ENCODE results near the gene NT5C. TPM values are rescaled to one million over a fixed set of nuclear protein-coding genes. Genes with fewer than 3 reads are reported as not detected.

Gene NT5C
- total RNA-seq, 1 donor from 2014 or later: 13.5 TPM

DNA sequence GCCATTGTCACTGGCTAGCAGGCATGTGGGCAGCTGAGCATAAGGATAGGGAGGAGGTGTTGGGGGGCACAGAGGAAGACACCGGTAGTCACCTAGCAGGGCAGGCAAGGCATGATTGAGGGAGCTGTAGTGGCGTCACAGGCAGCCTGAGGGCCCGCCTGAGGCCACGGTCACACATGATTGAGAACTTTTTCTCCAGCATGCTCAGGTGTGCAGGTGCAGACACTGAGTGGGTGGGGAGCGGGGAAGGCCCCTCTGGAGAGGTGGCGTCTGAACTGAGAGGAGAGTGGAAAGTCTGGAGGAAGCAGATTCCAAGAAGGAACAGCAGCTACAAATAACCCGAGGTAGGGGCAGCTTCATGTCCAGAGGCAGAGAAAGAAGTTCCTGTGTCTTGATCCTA is 32.7 kb downstream of the NT5C start:
- Mint-ChIP-seq H3K4me3 (ENCODE audit: unreplicated experiment) (peak overlapping the region; percentile 26), H3K27me3 (ENCODE audit: unreplicated experiment) (peaks cover 9% of the 10 kb centered on the region), H3K27ac (ENCODE audit: unreplicated experiment) (peak overlapping the region; percentile 62), H3K4me1 (ENCODE audit: unreplicated experiment) (peaks cover 30% of the 10 kb centered on the region), H3K9me3 (ENCODE audit: unreplicated experiment) (no peaks in the 10 kb centered on the region), H3K36me3 (ENCODE audit: low read depth, unreplicated experiment) (peaks cover 11% of the 10 kb centered on the region)
- TF ChIP-seq, protein P1, sequence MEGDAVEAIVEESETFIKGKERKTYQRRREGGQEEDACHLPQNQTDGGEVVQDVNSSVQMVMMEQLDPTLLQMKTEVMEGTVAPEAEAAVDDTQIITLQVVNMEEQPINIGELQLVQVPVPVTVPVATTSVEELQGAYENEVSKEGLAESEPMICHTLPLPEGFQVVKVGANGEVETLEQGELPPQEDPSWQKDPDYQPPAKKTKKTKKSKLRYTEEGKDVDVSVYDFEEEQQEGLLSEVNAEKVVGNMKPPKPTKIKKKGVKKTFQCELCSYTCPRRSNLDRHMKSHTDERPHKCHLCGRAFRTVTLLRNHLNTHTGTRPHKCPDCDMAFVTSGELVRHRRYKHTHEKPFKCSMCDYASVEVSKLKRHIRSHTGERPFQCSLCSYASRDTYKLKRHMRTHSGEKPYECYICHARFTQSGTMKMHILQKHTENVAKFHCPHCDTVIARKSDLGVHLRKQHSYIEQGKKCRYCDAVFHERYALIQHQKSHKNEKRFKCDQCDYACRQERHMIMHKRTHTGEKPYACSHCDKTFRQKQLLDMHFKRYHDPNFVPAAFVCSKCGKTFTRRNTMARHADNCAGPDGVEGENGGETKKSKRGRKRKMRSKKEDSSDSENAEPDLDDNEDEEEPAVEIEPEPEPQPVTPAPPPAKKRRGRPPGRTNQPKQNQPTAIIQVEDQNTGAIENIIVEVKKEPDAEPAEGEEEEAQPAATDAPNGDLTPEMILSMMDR (IDR thresholded peaks at IDR 0.05; ENCODE audit: unreplicated experiment): no peak
- DNase-seq (ENCODE audit: low spot score): no peak

GRCh38 chr17:75097865-75098264 is 33.7 kb downstream of the NT5C start:
- no peak for DNase-seq (ENCODE audit: low spot score)
- H3K36me3 Mint-ChIP-seq (ENCODE audit: low read depth, unreplicated experiment): peaks cover 11% of the 10 kb centered on the region
- H3K27ac Mint-ChIP-seq (ENCODE audit: unreplicated experiment): peak overlapping the region; percentile 42
- no peaks in the 10 kb centered on the region for H3K9me3 Mint-ChIP-seq (ENCODE audit: unreplicated experiment)
- H3K4me1 Mint-ChIP-seq (ENCODE audit: unreplicated experiment): peaks cover 27% of the 10 kb centered on the region
- no peak overlapping the region for H3K4me3 Mint-ChIP-seq (ENCODE audit: unreplicated experiment)
- TF ChIP-seq, protein P1 (IDR thresholded peaks at IDR 0.05; ENCODE audit: unreplicated experiment): no peak
- peaks cover 10% of the 10 kb centered on the region for H3K27me3 Mint-ChIP-seq (ENCODE audit: unreplicated experiment)

DNA sequence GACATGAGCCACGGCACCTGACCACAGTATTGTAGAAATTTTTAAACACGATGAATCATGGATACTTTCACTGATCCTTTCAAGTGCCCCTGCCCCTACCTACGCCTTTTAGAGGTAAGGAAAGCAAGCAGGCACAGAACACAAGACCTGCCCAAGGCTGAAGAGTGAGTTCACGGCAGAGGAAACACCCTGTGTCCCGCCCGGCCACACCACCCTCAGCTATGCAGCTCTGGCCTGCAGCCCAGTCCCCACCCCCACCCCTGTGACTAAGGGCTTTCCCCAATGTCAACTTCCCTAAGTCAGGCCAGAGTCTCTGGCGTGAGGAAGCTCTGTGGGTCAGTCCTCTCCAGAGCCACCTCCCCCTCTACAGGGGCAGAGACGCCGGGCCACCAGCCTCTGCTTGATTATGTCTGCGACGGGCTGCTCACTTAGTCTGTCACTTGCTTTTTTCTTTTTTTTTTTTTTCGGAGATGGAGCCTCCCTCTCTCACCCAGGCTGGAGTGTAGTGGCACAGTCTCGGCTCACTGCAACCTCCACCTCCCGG is 35.4 kb downstream of the NT5C start:
- Mint-ChIP-seq H3K27ac (ENCODE audit: unreplicated experiment) (peak overlapping the region; percentile 64), H3K27me3 (ENCODE audit: unreplicated experiment) (peaks cover 17% of the 10 kb centered on the region), H3K9me3 (ENCODE audit: unreplicated experiment) (no peaks in the 10 kb centered on the region), H3K36me3 (ENCODE audit: low read depth, unreplicated experiment) (peaks cover 26% of the 10 kb centered on the region), H3K4me1 (ENCODE audit: unreplicated experiment) (peaks cover 36% of the 10 kb centered on the region), H3K4me3 (ENCODE audit: unreplicated experiment) (no peak overlapping the region)
- DNase-seq (ENCODE audit: low spot score): no peak
- TF ChIP-seq, protein P1 (IDR thresholded peaks at IDR 0.05; ENCODE audit: unreplicated experiment): no peak

DNA sequence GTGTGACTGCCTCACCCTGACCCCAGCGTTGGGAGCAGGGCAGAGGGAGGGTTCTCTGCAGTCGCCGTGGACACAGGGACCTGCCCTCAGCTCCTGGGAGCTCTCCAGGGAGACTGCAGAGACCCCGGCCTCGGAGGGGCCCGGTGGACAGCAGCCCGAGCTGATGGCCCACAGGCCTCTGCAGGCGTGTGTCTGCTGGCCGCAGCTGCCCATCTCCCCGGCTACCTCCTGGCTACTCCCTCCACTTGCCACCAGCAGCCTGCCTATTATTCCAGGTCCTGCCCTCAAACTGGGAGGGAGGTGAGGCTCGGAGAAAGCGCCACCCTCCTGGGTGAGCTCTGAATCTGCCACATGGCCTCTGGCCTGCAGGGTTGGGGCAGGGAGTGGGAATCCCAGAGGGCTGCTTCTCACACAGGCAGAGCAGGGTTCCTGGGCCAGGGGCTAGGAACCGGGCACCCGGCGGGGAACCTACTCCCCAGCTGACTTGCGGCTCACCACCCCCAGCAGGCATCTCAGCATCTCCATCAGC is 36.6 kb downstream of the NT5C start:
- Mint-ChIP-seq H3K27ac (ENCODE audit: unreplicated experiment) (no peak overlapping the region), H3K4me1 (ENCODE audit: unreplicated experiment) (peaks cover 48% of the 10 kb centered on the region)

More for the DNA sequence above, 36.6 kb downstream of the NT5C start:
- Mint-ChIP-seq H3K9me3 (ENCODE audit: unreplicated experiment) (no peaks in the 10 kb centered on the region), H3K4me3 (ENCODE audit: unreplicated experiment) (no peak overlapping the region), H3K36me3 (ENCODE audit: low read depth, unreplicated experiment) (peaks cover 26% of the 10 kb centered on the region), H3K27me3 (ENCODE audit: unreplicated experiment) (peaks cover 22% of the 10 kb centered on the region)
- TF ChIP-seq, protein P1 (IDR thresholded peaks at IDR 0.05; ENCODE audit: unreplicated experiment): no peak
- DNase-seq (ENCODE audit: low spot score): no peak
